HG03064 (cell line): ENCODE measurements around the gene GATC.
A peak's percentile ranks its signal among the peaks of the same experiment; 100 is the strongest.
"Not testable (repeated sequence)": the region's sequence is repeated elsewhere in the genome, so short reads cannot be mapped to it uniquely, and the experiment has no call there.

ENCODE experiments used
- ATAC-seq: cut with Tn5 transposase; IDR thresholded peaks from one replicate; pipeline ENCODE4 v1.9.1; 2021; ENCODE audit warnings: low read depth; ENCODE audit not compliant: unreplicated experiment

The GATC gene

DNA sequence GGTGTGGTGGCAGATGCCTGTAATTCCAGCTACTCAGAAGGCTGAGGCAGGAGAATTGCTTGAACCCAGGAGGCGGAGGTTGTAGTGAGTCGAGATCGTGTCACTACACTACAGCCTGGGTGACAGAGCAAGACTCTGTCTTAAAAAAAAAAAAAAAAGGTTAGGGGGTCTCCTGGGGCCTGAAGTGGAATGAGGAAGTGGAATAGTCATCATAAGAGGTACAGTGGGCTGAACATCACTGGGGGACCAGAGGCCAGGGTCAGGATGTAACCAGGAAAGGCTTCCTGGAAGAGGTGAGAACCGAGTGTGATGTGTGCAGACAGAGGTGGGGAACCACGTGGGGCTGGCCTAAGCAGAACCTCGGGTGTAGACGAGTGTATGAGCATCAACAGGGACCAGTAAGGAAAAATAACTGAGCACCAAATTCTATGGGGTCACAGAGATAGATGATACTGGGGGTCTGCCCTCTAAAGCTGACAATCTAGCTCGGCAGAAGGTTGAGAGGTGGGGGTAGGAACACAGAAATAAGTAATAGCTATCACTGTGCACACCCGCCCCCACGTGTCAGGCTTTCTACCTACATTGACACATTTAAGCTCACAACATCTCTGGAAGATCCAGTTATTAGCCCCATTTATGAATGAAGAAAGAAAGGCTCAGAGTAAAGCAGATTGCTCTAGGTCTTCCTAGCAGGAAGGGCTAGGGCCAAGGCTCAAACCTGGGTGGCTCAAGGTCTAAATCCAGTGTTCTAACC is 13.3 kb upstream of the GATC start:
- ATAC-seq: no peak

DNA sequence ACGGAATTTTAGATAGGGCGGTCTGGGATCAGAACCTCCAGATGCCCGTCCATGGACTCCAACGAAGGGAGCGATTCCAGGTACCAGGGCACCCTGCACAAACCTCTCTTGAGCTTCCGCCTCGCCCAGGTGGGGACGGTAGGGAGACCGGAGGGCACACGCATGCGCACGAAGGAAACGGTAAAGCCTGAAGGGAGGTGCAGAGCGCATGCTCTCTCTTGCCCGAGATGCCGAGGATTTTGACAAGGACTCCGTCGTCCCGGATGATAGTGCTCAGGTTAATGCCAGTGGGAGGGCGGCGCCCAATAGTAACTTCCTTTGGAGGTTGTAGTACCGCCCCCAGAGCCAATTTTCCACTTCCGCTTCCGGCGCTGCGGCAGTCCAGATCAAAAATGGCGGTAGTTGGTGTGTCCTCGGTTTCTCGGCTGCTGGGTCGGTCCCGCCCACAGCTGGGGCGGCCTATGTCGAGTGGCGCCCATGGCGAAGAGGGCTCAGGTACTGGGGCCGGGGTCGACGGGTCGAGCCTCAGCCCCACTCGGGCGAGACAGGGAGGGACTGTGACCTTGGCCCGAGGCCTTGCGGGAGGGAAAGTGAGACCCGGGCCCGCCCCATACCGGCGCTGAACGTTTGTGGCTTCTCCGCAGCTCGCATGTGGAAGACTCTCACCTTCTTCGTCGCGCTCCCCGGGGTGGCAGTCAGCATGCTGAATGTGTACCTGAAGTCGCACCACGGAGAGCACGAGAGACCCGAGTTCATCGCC is 8.3 kb upstream of the GATC start, which contains the start of gene COX6A1:
Gene COX6A1, plus strand, starts transcription at position 379 of the 760 bp plus-strand sequence. Its CDS starts 14 bp downstream, at position 393.
- ATAC-seq: peak; percentile 87

DNA sequence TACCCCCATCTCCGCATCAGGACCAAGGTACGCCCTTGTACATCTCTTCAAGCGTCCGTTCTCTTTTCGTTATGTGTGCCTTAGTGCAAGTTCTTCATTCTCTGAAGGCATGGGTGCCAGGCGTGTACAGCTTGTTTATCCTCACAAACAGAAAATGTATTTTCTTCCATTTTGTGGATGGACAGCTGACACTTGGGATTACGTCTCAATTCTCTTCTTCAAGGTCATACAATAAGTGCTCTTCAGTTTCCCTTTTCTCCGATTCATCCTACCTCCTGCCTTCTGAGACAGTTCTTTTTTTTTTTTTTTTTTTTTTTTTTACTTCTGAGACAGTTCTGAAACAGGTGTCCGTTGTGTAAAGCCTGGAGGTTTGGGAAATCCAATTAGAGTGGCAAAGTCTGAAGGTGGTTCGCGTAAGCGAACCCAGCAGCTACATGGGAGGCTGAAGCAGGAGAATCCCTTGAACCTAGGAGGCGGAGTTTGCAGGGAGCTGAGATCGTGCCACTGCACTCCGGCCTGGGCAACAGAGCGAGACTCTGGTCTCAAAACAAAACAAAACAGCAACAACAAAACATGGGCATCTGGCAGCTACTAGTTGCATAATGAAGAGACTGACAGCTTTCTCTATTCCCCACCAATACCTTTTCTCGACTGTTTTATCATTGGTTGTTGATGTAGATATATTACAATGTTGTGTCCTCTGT is 7.6 kb upstream of the GATC start:
- no peak for ATAC-seq

- no peak for ATAC-seq
Observed at GRCh38 chr12:120439646-120440247, 6.5 kb upstream of the GATC start.

GRCh38 chr12:120444676-120445075 is 1.6 kb upstream of the GATC start:
- no peak for ATAC-seq

GRCh38 chr12:120446844-120447178 is 567 bp downstream of the GATC start:
- ATAC-seq: not testable (repeated sequence)

- no peak for ATAC-seq
Observed at GRCh38 chr12:120447992-120448391, 1.7 kb downstream of the GATC start.

- ATAC-seq: not testable (repeated sequence)
Observed at GRCh38 chr12:120452524-120452923, 6.3 kb downstream of the GATC start.

DNA sequence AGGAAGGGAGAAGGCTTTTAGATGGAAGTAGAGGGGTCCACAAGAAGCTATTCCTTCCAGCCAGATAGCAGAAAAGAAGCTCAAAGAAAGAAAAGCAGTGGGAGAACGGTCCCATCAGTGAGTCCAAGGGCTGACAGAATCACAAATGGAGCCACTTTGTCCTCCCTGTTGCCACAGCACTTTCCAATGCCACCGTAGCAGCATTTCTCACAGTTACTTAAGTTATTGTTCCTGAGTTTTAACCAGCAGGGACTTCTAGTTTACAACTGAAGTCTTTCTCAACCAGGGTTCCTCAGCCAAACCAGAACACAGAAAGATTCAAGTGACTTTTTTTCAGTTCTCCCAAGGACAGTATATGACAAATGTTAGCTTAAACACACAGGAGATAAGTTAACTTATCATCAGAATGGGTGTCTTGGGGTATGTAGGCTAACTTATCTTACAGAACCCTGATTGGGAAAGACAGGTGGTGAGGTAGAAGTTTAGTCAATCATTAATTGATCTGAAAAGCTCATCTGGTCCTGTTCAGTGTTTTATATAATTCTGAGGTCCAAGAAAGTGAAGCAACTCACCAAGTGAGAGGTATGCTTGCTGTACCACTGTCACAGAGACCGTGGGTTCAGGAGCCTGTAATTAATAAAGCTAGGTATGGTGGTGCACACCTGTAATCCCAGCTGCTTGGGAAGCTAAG is 7.0 kb downstream of the GATC start:
- no peak for ATAC-seq

- no peak for ATAC-seq
Observed at GRCh38 chr12:120453977-120454376, 7.7 kb downstream of the GATC start.

DNA sequence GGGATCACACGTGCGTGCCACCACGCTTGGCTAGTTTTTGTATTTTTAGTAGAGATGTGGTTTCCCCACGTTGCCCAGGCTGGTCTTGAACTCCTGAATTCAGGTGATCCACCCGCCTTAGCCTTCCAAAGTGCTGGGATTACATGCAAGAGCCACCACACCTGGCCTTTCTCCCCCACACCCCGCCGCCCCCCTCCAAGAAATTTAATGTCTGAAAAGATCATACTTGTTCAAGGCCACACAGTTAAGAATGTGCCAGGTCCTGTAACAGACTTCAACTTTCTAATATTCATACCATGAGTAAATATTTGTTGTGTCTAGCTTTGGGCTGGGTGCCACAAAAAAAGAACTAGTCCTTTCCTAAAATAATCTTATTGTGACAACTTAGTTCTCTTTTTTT is 9.1 kb downstream of the GATC start:
- no peak for ATAC-seq

DNA sequence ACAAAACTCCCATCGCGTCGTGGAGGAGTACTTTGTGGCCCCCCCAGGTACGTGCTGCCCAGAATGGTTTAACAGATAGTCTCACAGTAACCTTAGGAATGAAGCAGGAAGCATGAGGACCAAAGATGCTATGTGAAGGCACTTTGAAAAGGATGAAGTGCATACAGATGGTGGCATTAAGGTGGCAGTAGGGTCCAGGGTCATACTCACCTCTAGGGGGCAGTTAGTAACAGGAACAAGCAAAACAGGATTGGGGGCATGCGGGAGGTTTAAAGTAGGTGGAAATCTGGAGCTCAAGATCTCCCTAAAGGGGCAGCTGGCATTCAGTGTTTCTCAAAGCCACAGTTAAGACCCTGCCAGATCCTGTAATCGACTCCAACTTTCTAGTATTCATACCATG is 10.9 kb downstream of the GATC start:
- no peak for ATAC-seq

- ATAC-seq: no peak
Observed at GRCh38 chr12:120460157-120460556, 13.9 kb downstream of the GATC start.

- no peak for ATAC-seq
Observed at GRCh38 chr12:120462099-120462640, 15.9 kb downstream of the GATC start.

DNA sequence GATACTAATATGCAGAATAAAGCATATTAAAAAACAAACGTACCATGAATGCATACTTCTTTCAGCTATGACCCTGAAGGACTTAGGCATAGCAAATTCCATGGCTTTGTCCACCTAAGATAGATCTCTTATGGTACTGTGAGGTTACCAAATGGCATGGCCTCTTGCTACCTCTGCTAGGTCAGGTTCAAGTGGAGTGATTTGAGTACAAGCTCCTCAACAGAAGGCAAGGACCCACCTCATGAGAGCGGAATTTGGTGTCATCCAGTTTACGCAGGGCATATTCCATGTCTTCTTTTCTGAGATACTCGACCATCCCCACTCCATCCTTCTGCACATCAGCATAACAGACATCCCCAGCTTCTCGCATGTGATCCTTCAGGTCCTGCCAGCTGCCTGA is 17.5 kb downstream of the GATC start:
- ATAC-seq: no peak

- ATAC-seq: no peak
Observed at GRCh38 chr12:120465756-120466155, 19.5 kb downstream of the GATC start.

DNA sequence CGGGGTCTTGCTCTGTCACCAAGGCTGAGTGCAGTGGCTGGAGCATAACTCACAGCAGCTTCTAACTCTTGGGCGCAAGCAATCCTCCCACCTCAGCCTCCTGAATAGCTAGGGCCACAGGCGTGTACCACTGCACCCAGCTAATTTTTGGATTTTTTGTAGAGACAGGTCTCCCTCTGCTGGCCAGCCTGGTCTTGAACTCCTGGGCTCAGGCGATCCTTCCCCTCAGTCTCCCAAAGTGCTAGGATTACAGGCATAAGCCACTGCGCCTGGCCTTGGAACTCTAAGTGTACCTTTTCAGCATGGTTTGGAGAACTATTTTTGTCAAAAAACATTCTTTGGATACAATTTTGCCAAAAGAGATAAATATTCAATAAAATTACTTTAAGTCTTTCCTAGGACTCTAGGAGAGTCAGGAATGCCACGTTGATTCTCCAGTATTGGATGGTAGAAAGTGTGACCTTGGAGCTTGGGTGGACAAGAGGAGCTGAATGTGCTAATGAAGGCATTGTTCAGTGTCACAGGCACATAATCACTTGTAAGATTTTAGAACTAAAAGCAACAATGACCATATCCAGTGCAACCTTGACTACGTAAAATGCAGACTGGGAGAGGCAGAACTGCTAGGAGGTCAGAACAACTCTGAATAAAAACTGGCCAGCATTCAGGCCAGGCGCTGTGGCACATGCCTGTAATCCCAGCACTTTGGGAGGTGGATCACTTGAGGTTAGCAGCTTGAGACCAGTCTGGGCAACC is 20.5 kb downstream of the GATC start:
- ATAC-seq: no peak

- ATAC-seq: no peak
Observed at GRCh38 chr12:120467439-120467838, 21.2 kb downstream of the GATC start.

DNA sequence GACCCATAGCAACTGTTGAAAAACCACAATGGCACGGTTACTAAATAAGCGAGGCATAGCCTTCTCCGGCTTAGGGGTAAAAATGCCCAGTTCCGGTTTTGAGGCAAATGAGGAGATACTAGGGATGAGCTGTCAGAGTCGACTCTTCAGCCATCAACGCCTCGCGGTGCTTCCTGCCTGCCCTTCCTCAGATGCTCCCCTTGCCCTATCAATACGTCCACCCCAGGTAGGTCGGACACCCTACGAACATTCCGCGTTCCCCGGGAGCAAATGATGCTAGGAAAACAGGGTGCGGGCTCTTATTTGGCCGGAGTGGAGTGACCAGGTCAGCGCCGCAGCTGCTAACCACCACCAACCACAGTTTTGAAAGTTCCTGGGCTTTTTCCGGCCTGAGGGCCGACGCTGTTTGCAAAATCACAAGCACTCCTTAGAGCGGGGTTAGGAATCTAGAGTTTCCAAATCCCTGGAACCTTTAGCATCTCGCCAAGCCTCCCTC is 22.1 kb downstream of the GATC start:
- ATAC-seq: no peak
